ENCODE data around the gene ANXA4.
"Not testable (repeated sequence)": the region's sequence is repeated elsewhere in the genome, so short reads cannot be mapped to it uniquely, and the experiment has no call there.

Gene ANXA4

DNA sequence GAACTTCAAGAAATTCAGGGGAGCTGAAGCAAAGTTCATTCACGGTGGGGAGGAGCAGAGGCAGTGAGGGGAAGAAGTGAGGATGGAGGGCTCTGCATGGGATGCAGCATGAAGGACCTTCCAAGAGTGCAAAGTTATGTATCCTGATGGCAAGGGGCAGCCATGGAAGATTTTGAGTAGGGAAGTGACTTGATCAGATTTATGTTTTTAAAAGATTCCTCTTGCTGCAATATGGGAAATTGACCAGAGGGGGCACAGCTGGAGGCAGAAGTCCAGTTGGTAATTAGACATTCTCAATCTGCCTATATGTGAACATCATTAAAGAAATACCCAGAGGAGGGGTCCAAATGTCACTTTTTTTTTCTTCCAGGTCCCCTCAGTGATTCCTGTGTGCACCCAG, 21.5 kb upstream of the ANXA4 start:
- no peak for DNase-seq (ENCODE audit: low spot score)

DNA sequence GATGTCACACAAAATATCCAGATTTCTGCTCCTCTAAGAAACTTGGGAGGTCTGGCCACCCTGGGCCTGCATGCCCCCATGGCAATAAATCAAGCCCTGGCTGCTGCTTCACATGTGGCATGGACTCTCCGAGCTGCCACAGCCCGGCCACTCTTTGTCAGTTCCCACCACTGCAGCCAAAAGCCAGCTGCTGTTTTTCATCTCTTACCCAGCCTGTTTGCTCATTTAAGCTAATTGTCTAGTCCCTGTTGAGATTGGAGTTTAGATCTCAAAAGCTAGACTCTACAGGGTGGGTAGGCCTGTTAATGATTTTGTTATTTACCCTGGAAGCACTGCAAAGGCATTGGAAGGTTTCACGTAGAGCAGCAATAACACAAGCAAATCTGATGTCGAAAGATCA, 20.9 kb upstream of the ANXA4 start:
- DNase-seq (ENCODE audit: low spot score), result no peak

DNA sequence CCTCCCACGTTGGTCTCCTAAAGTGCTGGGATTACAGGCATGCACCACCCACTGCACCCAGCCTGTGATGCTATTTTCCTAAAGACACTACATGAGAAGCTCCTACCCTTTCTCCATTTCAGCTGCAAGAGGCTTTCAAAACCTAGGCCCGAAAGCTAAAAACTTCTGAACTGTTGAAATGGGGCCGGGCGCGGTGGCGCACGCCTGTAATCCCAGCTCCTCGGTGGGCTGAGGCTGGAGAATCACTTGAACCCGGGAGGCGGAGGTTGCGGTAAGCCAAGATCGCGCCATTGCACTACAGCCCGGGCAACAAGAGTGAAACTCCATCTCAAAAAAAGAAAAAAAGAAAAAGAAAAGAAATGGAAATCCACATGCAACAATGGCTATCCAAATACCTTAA, 18.1 kb upstream of the ANXA4 start:
- DNase-seq (ENCODE audit: low spot score), result no peak

DNA sequence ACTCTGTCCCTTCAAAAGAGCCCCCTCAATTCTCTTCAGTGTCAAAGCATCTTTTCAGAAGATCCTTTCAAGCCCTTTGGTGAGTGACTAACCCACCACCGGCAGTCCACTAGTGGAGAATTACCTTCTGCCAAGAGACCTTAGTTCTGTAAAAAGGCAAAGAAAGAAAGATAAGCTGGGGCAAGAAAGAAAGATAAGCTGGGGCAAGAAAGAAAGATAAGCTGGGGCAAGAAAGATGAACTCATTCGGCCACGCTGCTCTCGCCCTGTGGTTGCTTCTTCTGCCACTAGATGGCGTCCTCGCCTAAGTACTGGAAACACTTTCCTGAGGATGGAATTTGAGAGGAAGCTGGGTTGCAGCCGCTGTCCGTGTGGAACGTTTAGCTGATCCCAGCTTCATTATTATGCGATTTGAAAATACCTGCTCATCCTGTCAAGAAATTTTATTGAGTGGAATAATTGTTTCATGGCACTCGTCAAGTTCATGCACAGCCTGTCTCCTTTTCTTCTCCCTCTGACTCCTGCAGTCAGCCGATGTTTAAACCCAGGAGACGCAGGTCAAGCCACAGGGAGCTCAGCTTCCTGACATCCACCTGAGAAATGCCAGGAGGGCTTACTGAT, 17.3 kb upstream of the ANXA4 start:
- DNase-seq (ENCODE audit: low spot score), result peak; percentile 80

DNA sequence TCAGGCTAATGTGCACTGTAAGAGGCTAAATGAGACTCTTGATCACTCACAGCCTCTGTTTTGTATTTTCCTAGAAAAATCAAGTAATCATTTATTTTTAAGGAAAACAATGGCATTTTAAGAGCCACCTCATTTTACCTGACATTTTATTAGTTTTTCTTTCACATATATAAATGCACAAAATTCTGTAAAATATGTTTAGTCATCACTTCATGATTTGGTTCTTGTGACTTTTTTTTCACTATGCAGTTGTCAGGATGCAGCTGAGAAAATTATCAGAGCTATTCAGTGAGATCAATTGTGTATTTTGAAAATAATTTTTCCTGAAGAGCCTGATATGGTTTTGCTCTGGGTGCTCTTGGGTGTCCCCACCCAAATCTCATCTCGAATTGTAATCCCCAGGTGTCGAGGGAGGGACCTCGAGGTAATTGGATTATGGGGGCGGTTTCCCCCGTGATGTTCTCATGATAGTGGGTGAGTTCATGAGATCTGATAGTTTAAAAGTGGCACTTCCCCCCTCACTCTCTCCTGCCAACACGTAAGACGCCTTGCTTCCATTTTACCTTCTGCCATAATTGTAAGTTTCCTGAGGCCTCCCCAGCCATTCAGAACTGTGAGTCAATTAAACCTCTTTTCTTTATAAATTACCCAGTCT, 16.1 kb upstream of the ANXA4 start:
- DNase-seq (ENCODE audit: low spot score), result no peak

DNA sequence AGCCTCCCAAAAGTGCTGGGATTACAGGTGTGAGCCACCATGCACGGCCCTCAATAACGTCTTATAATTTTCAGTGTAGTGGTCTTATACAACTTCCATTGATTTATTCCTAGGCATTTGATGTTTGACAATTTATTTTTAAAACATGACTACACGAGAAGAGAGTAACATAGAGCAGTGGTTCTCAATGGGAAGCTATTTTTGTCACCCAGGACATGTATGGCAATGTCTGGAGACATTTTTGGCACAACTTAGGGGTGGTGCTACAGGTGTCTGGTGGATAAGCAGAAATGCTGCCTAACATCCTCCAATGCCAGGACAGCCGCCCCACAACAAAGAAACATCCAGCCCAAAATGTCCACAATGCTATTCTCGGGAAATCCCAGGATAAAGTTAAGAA, 12.7 kb upstream of the ANXA4 start:
- DNase-seq (ENCODE audit: low spot score), result no peak

DNA sequence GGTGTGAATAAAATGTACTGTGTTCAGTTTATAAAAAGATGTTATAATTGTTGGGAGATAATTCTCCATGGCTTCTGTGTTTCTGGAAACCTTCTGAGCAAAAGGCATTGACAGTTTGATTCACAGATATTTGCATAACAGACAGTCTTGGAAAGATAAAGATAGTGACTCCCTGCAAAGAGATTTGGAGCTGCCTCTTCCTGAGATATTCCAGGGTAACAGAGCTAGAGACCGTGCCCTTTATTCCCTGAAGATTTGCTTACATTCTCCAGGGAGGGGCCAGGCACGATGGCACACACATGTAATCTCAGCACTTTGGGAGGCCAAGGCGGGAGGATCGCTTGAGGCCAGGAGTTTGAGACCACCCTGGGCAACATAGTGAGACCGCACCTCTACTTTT, 12.2 kb upstream of the ANXA4 start:
- no peak for DNase-seq (ENCODE audit: low spot score)

DNA sequence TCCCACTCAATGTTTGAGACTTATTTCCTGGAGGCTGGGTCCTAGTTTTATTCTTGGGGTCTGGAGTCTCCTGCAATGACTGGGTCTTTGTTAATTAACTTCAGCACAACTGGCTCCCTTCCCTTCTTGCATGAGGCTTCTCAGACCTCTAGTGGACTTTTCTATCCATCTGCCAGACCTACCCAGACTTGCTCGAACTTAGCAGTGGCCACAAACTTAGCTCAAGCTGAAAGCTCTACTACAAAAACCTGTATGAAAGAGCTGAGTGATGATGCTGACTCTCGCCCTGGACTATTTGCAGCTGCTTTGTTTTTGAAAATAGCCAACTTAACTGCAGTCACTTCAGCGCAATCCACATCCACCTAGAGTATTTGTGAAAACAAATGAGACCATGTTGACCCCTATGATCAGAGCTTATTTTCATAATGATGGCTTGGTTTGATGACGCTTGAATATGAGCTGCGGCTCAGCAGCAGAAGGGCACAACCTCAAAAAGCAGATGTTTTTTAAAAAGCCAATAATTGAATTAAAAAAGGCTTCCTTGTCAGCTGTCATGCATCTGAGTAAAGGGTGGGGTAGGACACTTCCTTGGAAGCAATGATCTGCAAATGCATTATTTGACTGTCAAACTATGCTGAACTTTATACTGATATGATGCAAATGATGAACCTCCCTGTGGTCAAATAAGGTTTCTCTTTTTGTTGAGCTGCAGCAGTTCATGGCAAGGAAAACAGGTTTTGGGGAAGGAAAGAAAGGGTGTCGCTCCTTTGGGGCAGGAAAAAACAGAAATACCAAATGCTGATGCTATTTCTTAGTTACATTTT, 10.6 kb upstream of the ANXA4 start:
- no peak for DNase-seq (ENCODE audit: low spot score)

DNA sequence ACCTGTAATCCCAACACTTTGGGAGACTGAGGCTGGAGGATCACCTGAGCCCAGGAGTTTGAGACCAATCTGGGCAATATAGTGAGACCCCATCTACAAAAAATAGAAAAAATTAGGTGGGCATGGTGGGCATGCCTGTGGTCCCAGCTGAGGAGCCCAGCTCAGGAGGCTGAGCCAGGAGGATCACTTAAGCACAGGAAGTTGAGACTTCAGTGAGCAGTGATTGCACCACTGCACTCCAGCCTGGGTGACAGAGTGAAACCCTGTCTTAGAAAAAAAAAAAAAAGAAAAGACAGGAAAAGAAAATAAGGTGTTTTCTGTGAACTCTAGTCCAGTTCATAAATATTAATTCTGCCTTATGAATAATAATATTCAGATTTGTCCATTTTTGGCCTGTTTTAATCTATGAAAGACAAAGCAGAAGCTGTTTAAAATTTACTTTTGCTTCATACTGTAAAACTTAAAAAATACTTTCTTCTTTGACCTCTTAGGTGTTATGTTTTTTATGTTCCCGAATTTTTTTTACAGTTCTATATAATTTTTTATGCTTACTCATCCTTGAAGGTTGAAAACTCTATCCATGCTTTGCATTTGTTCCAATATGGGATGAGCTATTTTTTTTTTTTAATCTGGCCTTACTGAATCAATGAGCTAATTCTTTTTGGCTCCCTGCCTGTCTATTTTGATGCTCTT, 8.4 kb upstream of the ANXA4 start:
- DNase-seq (ENCODE audit: low spot score), result no peak

DNA sequence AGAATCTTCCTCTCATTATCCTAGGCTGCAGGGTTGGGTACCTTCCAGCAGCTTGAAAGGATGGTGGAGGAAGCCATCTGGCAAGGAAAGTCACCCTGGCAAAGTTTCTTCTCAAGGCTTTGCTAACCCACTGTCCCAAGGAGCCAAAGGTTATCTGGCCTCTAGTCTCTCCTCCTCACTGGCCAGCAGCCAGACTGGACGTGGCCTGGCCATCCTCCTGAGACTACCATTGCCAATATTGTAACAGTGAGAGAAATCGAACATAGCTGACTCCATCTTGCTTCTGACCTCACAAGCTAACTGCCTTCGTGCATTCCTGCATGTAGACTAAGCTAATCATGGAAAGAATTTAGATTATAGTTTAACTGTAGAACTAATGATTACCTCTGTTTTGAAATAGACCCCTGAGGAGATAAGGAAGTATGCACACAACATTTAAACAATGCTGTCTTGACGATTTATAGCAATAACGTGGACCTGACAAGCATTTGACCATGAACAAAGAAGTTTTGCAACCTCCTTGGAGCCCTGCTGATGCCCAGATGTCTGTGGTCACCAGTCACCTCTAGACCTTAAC, 7.8 kb upstream of the ANXA4 start:
- DNase-seq (ENCODE audit: low spot score), result no peak

DNA sequence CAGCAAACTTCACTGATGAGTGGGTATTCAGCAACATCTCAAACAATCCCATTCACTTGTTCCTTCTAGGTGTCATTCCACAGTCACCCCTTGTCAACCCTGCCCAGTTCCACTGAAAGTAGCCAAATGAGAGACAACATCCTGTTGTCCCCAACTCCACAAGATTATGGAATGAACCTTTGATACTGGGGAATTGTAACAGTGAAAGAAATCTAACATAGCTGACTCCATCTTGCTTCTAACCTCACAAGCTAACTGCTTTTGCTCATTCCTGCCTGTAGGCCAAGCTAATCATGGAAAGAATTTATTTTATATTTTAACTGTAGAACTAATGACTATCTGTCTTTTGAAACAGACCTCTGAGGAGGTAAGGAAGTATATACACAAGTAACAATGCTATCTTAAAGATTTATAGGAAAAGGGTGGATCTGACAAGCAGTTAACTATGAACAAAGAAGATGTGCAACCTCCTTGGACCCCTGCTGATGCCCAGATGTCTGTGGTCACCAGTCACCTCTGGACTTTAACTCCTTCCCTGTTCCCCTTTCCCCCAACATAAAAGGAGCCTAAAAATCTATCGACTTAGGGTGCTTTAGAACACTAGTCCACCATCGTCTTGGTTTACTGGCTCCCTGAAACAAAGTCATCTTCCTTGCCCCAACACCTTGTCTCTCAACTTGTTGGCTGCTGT, 6.9 kb upstream of the ANXA4 start:
- DNase-seq (ENCODE audit: low spot score), result no peak

DNA sequence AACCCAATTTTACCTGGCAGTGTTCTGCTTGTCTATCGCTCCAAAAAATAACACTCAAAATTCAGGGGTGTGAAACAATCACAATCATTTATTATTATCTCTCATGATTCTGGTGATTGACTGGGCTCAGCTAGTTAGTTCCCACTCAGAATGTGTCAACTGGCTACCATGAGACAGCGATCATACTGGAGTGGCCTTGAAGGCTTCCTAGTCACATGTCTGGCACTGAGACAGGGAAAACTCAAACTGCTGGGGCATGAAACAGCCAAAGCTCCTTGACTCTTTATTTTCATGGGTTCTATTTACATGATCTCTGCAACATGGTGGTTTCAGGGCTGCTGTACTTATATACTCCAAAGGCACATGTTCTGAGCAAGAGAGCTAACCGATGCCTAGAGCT, 6.2 kb upstream of the ANXA4 start:
- DNase-seq (ENCODE audit: low spot score), result no peak

DNA sequence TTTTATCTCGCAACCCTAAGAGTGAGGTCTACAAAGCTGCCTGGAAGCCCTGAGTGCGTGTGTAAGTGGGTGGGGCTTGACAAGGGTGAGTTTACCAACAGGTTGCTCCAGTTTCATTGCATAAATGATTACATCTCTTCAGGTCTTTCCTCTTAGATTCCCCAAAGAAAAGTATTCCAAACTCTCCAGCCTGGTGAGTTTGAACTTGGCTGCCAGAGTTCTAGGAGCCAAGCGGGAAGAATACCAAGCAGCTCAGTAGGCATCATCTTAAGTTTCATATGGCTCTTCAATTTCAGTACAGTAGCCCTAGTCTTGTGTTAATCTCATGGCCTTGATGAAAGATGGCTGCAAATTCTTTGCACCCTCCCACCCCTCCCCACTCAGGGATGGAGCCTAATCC, 3.8 kb upstream of the ANXA4 start:
- DNase-seq (ENCODE audit: low spot score), result not testable (repeated sequence)

DNA sequence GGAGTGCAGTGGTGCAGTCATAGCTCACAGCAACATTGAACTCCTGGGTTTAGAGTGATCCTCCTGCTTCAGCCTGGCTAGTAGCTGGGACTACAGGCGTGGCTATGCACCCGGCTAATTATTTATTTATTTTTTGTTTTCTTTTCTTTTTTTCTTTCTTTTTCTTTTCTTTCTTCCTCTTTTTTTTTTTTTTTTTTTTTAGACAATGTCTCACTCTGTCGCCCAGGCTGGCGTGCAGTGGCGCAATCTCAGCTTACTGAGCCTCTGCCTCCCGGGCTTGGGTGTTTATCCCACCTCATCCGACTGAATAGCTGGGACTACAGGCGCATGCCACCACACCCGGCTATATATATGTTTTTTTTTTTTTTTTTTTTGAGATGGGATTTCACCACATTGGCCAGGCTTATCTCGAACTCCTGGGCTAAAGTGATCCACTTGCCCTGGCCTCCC, 1.4 kb upstream of the ANXA4 start:
- no peak for DNase-seq (ENCODE audit: low spot score)

DNA sequence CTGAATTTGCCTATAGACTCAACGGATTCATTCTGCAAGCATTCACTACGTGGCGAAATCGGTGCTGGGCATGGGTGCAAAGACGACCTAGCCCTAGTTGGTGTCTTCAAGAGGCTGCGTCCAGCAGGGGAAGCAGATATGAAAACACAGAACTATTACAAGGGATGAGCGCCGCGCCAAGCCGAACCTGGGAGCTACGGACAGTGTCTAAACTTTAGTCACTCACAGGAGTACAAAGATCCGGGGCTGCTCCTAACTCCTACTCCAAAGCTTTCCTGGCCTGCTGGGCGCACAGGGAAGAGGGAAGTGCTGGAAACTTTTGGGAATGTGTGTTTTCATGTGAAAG, 732 bp upstream of the ANXA4 start:
- DNase-seq (ENCODE audit: low spot score), result no peak

DNA sequence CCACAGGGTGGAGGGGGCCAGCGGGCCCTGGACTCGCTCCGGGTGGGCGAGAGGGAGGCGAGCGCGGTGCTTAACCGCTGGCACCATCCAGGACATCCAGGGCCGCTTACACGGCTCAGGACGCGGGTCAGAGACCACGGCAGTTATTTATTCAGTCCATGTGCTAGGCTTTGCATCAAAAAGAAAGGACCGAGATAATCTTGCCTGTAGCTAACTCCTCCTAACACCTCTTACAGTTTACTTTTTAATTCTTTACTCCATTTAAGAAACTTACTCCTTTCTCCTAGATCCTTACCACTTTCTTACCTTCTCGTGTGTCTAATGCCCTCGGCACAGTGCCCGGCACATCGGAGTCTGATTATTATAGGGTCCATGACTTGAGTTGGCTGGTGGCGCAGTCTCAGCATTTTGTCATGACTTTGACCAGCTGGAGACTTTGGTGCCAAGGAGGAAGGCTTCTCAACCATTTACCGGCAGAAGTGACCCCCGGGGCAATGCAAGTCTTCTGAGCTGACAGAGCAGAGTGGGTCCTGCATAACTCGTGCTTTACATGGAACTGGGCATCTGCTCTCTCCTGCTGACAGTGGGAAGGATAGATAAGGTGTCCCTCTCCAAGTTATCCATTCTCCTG, 503 bp downstream of the ANXA4 start:
- DNase-seq (ENCODE audit: low spot score), result no peak

DNA sequence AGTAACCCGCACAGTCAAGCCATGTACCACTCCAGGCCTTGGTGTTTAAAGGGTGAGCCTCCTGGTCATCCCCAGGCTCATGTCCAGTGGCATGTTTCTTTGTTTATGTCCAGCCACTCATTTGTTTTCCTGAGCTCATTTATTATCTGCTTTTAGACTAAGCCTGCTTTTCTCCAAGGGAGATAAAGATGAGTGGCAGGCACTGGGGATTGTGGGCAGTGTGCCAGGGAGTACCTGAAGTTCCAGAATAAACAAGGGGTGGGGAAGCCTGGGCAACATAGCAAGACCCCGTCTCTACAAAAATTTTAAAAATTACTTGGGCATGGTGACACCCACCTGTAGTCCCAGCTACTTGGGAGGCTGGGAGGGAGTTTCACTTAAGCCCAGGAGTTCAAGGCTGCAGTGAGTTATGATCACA, 1.9 kb downstream of the ANXA4 start:
- no peak for DNase-seq (ENCODE audit: low spot score)

DNA sequence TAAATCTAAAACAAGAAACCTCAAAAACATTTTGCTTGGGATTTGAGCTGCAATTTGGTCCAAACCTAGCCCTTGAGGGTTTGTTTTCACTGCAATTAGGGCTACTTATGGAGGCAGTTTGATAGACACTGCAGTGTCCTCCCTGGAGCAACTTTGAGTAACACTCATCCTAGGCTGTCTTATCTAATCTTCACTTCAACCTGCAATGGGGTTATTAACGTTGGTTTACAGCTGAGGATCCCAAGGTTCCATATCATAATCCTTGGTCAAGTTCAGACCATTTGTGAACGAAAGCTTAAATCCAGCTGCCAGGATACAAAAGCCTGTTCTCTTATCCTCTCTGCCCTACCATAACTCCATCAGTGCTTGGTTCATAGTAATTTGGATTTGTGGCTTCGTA, 2.5 kb downstream of the ANXA4 start:
- DNase-seq (ENCODE audit: low spot score), result no peak

DNA sequence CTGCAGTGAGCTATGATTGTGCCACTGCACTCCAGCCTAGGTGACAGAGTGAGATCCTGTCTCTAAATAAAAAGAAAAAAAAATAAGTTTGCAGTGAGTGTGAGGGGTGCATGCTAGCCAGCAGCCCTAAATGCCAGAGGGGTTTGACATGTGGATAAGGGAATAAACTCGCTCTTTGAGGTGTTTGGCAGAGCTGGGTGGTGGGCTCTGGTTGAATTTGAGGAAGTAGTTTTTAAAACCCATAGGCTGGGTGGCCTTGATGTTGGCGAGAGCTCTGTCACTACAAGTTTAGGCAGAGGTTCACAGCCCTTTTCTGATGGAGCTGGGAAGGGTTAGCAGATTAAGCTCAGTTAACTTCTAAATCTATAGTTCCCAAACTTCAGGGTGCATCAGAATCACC, 3.1 kb downstream of the ANXA4 start:
- no peak for DNase-seq (ENCODE audit: low spot score)

DNA sequence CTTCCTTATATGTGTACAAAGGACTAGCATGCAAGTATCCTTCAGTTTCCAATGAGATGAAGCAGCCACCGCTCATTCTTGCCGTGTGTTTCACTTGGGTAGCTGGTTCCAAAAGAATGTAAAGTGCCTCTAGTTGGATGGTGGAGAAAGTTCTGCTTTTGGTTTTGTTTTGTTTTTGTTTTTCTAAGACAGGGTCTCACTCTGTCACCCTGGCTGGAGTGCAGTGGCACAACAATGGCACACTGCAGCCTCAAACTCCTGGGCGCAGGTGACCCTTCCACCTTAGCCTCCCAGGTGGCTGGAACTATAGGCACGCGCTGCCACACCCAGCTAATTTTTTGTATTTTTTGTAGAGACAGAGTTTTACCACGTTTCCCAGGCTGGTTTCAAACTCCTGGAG, 8.3 kb downstream of the ANXA4 start:
- no peak for DNase-seq (ENCODE audit: low spot score)
